ENCODE data around the gene TOX3. TPM values are rescaled to one million over a fixed set of nuclear protein-coding genes. Genes with fewer than 3 reads are reported as not detected.

The TOX3 gene
- total and polyA plus RNA-seq, 10 of the 15 experiments (the other 5 are each of a cell fraction or from before 2014, with no cell fraction given) = not detected

- TF ChIP-seq ELK1 (IDR thresholded peaks at IDR 0.05; ENCODE audit: low read depth, low read length) (no peak), ZBTB4 (CRISPR knock-in tag; IDR thresholded peaks at IDR 0.05) (no peak), ZNF687 (IDR thresholded peaks at IDR 0.05) (no peak), CREB1 (IDR thresholded peaks at IDR 0.05; ENCODE audit: low read depth) (no peak), EGR1 (IDR thresholded peaks at IDR 0.05; ENCODE audit: borderline replicate concordance in 1 of 2, low read depth in 2 of 2, low read length in 2 of 2) (no peak), GATAD2B (conservative IDR thresholded peaks at IDR 0.05; ENCODE audit: low read depth) (no peak), MLLT1 (IDR thresholded peaks at IDR 0.05) (no peak)
- in situ Hi-C loops (cut with MboI) = no loop called here
- no peak overlapping the region for H3K9ac ChIP-seq (ENCODE audit: control insufficient read depth, insufficient read depth, low read length)
- H3K27ac ChIP-seq (ENCODE audit: control insufficient read depth, insufficient read depth) = no peak overlapping the region
- no TSS peak for BruUV-seq (replicated peaks)
- ATAC-seq (no peak), FAIRE-seq (no peak), DNase-seq (ENCODE audit: low read depth, low spot score) (no peak)
- no peaks in the 10 kb centered on the region for H3K27me3 ChIP-seq (replicated peaks in 1 of 2; ENCODE audit: control insufficient read depth in 2 of 2, insufficient read depth in 2 of 2, low read length in 1 of 2)
- no peaks in the 10 kb centered on the region for H4K20me1 ChIP-seq (ENCODE audit: control insufficient read depth, insufficient read depth)
- RAD21 ChIA-PET (ENCODE audit: unreplicated experiment) = no interaction called here
- H3K4me3 ChIP-seq = no peak overlapping the region
- H3K9me3 ChIP-seq (replicated peaks; ENCODE audit: control insufficient read depth, insufficient read depth, low read length) = no peaks in the 10 kb centered on the region
- H3K36me3 ChIP-seq (ENCODE audit: control insufficient read depth in 2 of 2, insufficient read depth in 2 of 2, low read length in 1 of 2) = no peaks in the 10 kb centered on the region
- CTCF ChIA-PET = no interaction called here
- no peak overlapping the region for H3K4me2 ChIP-seq (ENCODE audit: control insufficient read depth, insufficient read depth)
- no peaks in the 10 kb centered on the region for H3K4me1 ChIP-seq (ENCODE audit: control insufficient read depth, insufficient read depth, low read length)
- POLR2A ChIA-PET = no interaction called here
- H3K79me2 ChIP-seq (ENCODE audit: control insufficient read depth, insufficient read depth, low read length) = no peaks in the 10 kb centered on the region
- H2AFZ ChIP-seq (ENCODE audit: control insufficient read depth, low read depth, low read length) = no peak overlapping the region
- SMC1A ChIA-PET (ENCODE audit: uncharacterized antibody, unreplicated experiment) = no interaction called here
- intact Hi-C loops (cut with micrococcal nuclease; ENCODE audit: unreplicated experiment) = no loop called here
These were observed 7.8 kb downstream of the TOX3 start for GRCh38 chr16:52539191-52539590.
